ENCODE results near the gene RAD9A.

RAD9A gene

GRCh38 chr11:67375320-67376055 is 16.3 kb upstream of the RAD9A start:
- DNase-seq = no peak

GRCh38 chr11:67376063-67376820 is 15.5 kb upstream of the RAD9A start:
- no peak for DNase-seq

GRCh38 chr11:67376873-67377808 is 14.6 kb upstream of the RAD9A start:
- no peak for DNase-seq

GRCh38 chr11:67378544-67378943 is 13.2 kb upstream of the RAD9A start:
- no peak for DNase-seq

- DNase-seq = no peak
Measured at GRCh38 chr11:67379061-67380058, 12.4 kb upstream of the RAD9A start.

GRCh38 chr11:67381244-67381972 is 10.4 kb upstream of the RAD9A start:
- DNase-seq = no peak

- DNase-seq = peak; percentile 73
Measured at GRCh38 chr11:67382276-67383136, 9.3 kb upstream of the RAD9A start.

GRCh38 chr11:67384851-67385366 is 6.9 kb upstream of the RAD9A start:
- DNase-seq = no peak

- no peak for DNase-seq
Measured at GRCh38 chr11:67387069-67387468, 4.7 kb upstream of the RAD9A start.

- no peak for DNase-seq
Measured at GRCh38 chr11:67387518-67387917, 4.3 kb upstream of the RAD9A start.

GRCh38 chr11:67389477-67389876 is 2.3 kb upstream of the RAD9A start:
- DNase-seq = peak; percentile 39

- no peak for DNase-seq
Measured at GRCh38 chr11:67390947-67391303, 861 bp upstream of the RAD9A start.

GRCh38 chr11:67392183-67392715 is 463 bp downstream of the RAD9A start:
- no peak for DNase-seq

GRCh38 chr11:67393437-67393836 is 1.7 kb downstream of the RAD9A start:
- DNase-seq = no peak

- DNase-seq = no peak
Measured at GRCh38 chr11:67393990-67394389, 2.2 kb downstream of the RAD9A start.

GRCh38 chr11:67395555-67396258 is 3.9 kb downstream of the RAD9A start:
- no peak for DNase-seq

GRCh38 chr11:67396259-67396581 is 4.4 kb downstream of the RAD9A start:
- DNase-seq = no peak

- DNase-seq = no peak
Measured at GRCh38 chr11:67396587-67397389, 5.0 kb downstream of the RAD9A start.

Measured in effector CD8-positive, alpha-beta T cell (primary cell).